Mesendoderm (in vitro differentiated cells): Measurements from ENCODE around the gene DSCAML1.

Source experiments
- DNase-seq: peaks from one replicate; pipeline ENCODE4 v3.0.0; 2013
- H2AK5ac ChIP-seq: 2 replicates; pipeline ENCODE4 v1.6.1; 2013; ENCODE audit warnings: low read length, inconsistent platforms
- H2BK120ac ChIP-seq: 2 replicates; pipeline ENCODE4 v1.6.1; 2013; ENCODE audit warnings: low read depth, mild to moderate bottlenecking, low read length, moderate library complexity, mixed read lengths
- H2BK15ac ChIP-seq: replicated peaks from 2 replicates; pipeline ENCODE4 v1.6.1; 2013; ENCODE audit warnings: low read depth, mild to moderate bottlenecking, moderate library complexity
- H2BK5ac ChIP-seq: 2 replicates; pipeline ENCODE4 v1.6.1; 2013; ENCODE audit warnings: low read length, inconsistent platforms
- H3K18ac ChIP-seq: 2 replicates; pipeline ENCODE4 v1.6.1; 2013; ENCODE audit warnings: mild to moderate bottlenecking, low read length, mixed read lengths
- H3K23ac ChIP-seq: one replicate; pipeline ENCODE4 v1.6.1; 2013; ENCODE audit warnings: low read length
- H3K27ac ChIP-seq: 2 replicates; pipeline ENCODE4 v1.5.1; 2013; ENCODE audit warnings: low read depth, mild to moderate bottlenecking, inconsistent platforms, low read length, moderate library complexity
- H3K27me3 ChIP-seq: 2 replicates; pipeline ENCODE4 v1.6.1; 2013; ENCODE audit warnings: low read length, control low read depth, mild to moderate bottlenecking, inconsistent platforms; ENCODE audit not compliant: insufficient read depth, poor library complexity
- H3K36me3 ChIP-seq: 2 replicates; pipeline ENCODE4 v1.6.1; 2013; ENCODE audit warnings: low read length, inconsistent platforms; ENCODE audit not compliant: control insufficient read depth, insufficient read depth
- H3K4ac ChIP-seq: one replicate; pipeline ENCODE4 v1.6.1; 2013; ENCODE audit warnings: low read depth, mild to moderate bottlenecking, low read length, moderate library complexity
- H3K4me1 ChIP-seq: 2 replicates; pipeline ENCODE4 v1.6.1; 2013; ENCODE audit warnings: low read depth, low read length, inconsistent platforms; ENCODE audit not compliant: control insufficient read depth
- H3K4me2 ChIP-seq: 2 replicates; pipeline ENCODE4 v1.6.1; 2013; ENCODE audit warnings: low read length
- H3K4me3 ChIP-seq: 2 replicates; pipeline ENCODE4 v1.5.1; 2013; ENCODE audit warnings: mild to moderate bottlenecking, low read length
- H3K56ac ChIP-seq: one replicate; pipeline ENCODE4 v1.6.1; 2013; ENCODE audit warnings: low read length
- H3K79me1 ChIP-seq: 2 replicates; pipeline ENCODE4 v1.6.1; 2013; ENCODE audit warnings: low read length, inconsistent platforms
- H3K79me2 ChIP-seq: 2 replicates; pipeline ENCODE4 v1.6.1; 2013; ENCODE audit warnings: mild to moderate bottlenecking, low read length; ENCODE audit not compliant: control insufficient read depth, insufficient read depth
- H3K9ac ChIP-seq: 2 replicates; pipeline ENCODE4 v1.6.1; 2013; ENCODE audit warnings: low read length, inconsistent platforms
- H4K5ac ChIP-seq: one replicate; pipeline ENCODE4 v1.6.1; 2013; ENCODE audit warnings: low read length
- H4K8ac ChIP-seq: one replicate; pipeline ENCODE4 v1.6.1; 2013; ENCODE audit warnings: low read depth, mild to moderate bottlenecking, control low read depth, low read length, moderate library complexity
- WGBS: extraction: QIAGEN DNeasy Blood & Tissue Kit; methylation state at CpG from one replicate; pipeline ENCODE4 v1.1.7; 2013; ENCODE audit warnings: low lambda C conversion rate, missing lambda C conversion rate; ENCODE audit not compliant: insufficient coverage; ENCODE audit errors: extremely low coverage; 5-methylcytosine and 5-hydroxymethylcytosine counted together

DSCAML1 gene

DNA sequence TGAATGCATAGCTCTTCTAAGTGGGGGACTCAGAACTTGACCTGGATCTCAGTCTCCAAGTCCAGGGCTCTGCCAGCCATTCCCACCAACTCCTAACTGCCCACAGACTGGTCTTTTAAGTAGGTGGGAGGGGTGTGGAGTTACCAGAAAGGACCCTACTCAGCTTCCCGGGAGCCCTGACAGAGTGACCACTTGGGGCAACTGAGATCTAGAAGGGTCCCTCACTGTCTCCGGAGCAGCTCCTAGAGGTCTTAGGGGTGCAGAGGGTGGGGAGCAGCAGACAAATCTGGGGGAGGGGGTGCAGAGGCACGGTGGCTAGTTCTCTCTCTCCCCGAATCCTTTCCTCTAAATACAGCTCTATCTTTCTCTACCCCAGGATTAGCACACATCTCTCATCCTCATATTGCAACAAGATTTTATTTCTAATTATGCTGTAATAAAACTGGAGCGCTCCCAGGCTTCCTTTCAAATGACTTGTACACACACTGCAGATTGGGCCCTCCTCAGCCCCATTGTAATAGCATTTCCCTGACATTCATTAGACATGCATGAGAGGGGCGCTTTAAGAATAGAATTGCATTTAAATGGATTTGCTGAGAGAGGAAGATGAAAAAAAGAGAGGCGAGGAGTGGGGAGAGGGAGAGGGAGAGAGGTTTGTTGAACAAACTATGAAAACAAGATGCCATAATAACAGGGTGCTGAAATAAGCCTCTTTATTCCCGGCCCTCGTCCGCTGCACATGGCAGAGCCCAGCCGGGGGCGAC lies 250.4 kb downstream of the DSCAML1 start:
- no peak for DNase-seq
- no peak overlapping the region for H3K4me2 ChIP-seq
- H3K4me3 ChIP-seq: no peak overlapping the region

DNA sequence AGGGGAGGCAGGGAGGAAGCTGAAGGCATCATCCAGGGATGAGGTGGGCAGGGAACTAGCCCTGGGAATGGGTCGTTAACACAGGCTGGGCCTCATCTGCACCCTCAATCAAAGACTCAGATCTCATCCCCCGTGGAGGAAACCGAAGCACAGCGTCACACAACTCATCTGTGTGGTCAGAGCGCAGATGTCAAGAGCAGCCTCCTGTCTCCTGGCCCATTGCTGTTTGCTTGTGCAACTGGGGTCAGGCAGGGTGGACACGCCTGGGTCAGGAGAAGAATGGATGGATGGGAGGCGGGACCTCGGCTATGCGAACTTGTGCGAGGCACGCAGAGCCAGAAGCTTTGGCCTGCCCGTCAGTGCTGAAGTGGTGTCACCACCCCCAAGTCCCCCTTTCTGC lies 251.3 kb downstream of the DSCAML1 start:
- WGBS: no CpG with 5 or more reads among the region's 12 CpGs
- no peaks in the 10 kb centered on the region for H3K36me3 ChIP-seq
- DNase-seq: no peak
- H3K79me1 ChIP-seq: no peaks in the 10 kb centered on the region
- no peaks in the 10 kb centered on the region for H3K4me1 ChIP-seq
- no peak overlapping the region for H3K23ac ChIP-seq
- H2BK5ac ChIP-seq: no peak overlapping the region
- H3K4ac ChIP-seq: no peak overlapping the region
- H3K4me2 ChIP-seq: no peak overlapping the region
- no peaks in the 10 kb centered on the region for H3K79me2 ChIP-seq
- no peaks in the 10 kb centered on the region for H3K27me3 ChIP-seq
- H4K5ac ChIP-seq: no peak overlapping the region
- no peak overlapping the region for H3K4me3 ChIP-seq
- H4K8ac ChIP-seq: no peak overlapping the region
- H3K56ac ChIP-seq: no peak overlapping the region
- H3K9ac ChIP-seq: no peak overlapping the region
- H3K27ac ChIP-seq: no peak overlapping the region
- no peak overlapping the region for H3K18ac ChIP-seq
- no peak overlapping the region for H2AK5ac ChIP-seq
- H2BK120ac ChIP-seq: no peak overlapping the region
- H2BK15ac ChIP-seq: no peak overlapping the region

More for the DNA sequence above, 250.4 kb downstream of the DSCAML1 start:
- no CpG with 5 or more reads among the region's 12 CpGs for WGBS
- Histone ChIP-seq H3K27ac (no peak overlapping the region), H3K4ac (no peak overlapping the region), H3K23ac (no peak overlapping the region), H4K5ac (no peak overlapping the region), H2BK5ac (no peak overlapping the region), H3K9ac (no peak overlapping the region), H3K18ac (no peak overlapping the region), H3K27me3 (no peaks in the 10 kb centered on the region), H3K36me3 (no peaks in the 10 kb centered on the region), H4K8ac (no peak overlapping the region), H3K79me2 (no peaks in the 10 kb centered on the region), H3K79me1 (no peaks in the 10 kb centered on the region), H2BK15ac (no peak overlapping the region), H2AK5ac (no peak overlapping the region), H3K56ac (no peak overlapping the region), H3K4me1 (no peaks in the 10 kb centered on the region), H2BK120ac (no peak overlapping the region)

DNA sequence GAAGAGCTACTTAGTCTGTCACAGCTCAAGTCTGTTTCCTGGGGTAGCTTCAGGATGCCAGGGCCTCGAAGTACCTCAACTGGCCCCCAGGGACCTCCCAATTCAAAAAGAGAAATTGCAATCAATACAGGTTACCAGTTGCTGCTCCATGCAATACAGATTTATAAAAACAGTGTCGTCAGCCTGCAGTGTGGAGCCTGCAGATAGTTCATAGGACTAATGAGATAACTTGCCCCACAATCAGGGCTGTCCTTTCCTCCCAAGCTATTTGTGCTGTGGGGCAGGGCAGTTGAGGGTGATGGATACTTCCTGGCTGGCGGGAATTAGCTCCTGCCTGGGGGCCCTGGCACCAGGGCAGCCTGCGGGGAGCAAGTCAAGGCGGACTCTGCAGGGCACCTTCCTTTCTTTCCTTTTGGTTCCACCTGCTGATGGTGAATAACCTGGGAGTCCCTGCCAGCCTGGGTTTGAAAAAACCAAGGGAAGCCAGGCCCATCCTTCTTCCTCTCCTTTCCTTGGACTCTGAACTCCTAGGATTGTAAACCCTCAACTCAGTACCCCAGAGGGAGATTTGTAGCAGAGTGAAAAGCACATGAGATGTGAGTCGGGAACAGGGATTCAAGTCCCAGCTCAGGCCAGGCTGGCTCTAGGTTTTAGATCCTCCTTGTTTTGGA lies 252.8 kb downstream of the DSCAML1 start:
- Histone ChIP-seq H3K4ac (no peak overlapping the region), H3K18ac (no peak overlapping the region), H4K5ac (no peak overlapping the region), H3K4me2 (no peak overlapping the region), H4K8ac (no peak overlapping the region), H3K79me1 (no peaks in the 10 kb centered on the region), H3K9ac (no peak overlapping the region), H3K4me1 (no peaks in the 10 kb centered on the region), H3K79me2 (no peaks in the 10 kb centered on the region), H2BK15ac (no peak overlapping the region), H2AK5ac (no peak overlapping the region), H2BK5ac (no peak overlapping the region), H3K56ac (no peak overlapping the region), H3K23ac (no peak overlapping the region), H3K4me3 (no peak overlapping the region), H2BK120ac (no peak overlapping the region), H3K27ac (no peak overlapping the region), H3K36me3 (no peaks in the 10 kb centered on the region), H3K27me3 (no peaks in the 10 kb centered on the region)
- no CpG with 5 or more reads among the region's 6 CpGs for WGBS
- DNase-seq: no peak

DNA sequence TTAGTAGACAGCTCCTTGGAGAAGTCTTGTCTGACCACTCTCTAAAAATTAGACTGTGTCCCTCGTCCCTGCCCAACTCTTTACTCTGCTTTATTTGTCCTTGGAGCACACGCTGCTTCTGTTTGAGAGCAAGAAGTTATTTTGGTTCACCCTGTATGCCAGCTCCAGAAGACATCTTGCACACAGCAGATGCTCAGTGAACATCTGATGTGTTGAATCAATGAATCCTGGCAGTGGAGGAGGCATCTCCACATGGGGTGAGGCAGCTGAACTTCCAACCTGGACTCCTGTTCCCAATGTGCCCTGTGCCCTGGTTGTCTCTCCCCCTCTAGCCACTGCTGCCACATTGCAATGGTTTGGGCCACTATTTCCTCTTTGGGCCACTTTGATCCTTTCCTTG lies 255.8 kb downstream of the DSCAML1 start:
- Histone ChIP-seq H3K4me3 (no peak overlapping the region), H3K4ac (no peak overlapping the region), H3K56ac (no peak overlapping the region), H3K9ac (no peak overlapping the region), H3K36me3 (no peaks in the 10 kb centered on the region), H2AK5ac (no peak overlapping the region), H3K79me1 (no peaks in the 10 kb centered on the region), H3K18ac (no peak overlapping the region), H3K4me1 (no peaks in the 10 kb centered on the region), H2BK15ac (no peak overlapping the region), H3K4me2 (no peak overlapping the region), H2BK120ac (no peak overlapping the region), H3K79me2 (no peaks in the 10 kb centered on the region), H4K8ac (no peak overlapping the region), H3K23ac (no peak overlapping the region), H4K5ac (no peak overlapping the region), H3K27ac (no peak overlapping the region), H3K27me3 (no peaks in the 10 kb centered on the region), H2BK5ac (no peak overlapping the region)
- DNase-seq: no peak
- no CpG with 5 or more reads among the region's 2 CpGs for WGBS

DNA sequence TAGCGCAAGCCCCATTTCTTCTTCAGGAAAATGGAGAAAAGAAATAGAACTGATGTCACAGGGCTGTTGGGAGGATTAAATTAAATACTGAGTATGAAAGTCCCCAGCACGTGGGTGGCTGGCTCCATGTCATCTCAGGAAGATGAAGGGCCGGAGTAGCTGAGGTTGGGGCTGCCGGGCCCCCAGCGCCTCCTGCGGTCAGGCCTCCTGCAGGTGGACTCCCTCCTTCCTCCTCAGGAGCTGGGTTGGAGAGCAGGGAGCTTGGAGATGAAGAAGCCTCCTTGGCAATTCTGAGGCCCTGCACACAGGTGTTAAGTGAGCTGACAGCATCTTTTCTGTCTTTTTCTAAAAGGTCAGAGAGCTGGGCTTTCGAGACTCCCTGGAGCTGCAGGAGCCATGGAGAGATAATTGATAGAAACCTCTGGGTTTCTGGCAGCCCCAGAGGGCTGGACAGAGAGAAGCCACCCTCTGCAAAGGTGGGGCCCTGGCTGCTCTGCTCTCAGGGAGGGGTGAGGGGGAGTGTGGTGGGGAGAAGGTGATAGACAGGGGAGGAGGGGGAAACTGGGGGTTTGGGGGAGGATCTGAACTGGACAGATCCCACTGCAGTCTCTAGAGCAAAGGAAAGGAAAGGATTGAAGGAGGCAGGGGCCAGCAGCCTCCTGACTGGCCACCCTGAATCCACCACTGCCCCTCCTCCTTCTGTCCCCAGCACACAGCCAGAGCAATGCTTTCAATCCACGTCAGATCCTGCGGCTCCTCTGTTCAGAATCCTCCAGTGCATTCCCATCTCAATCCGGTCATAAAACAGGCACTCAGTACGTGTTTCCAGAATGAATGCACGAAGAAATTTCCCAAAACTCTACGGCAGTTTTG lies 258.5 kb downstream of the DSCAML1 start:
- Histone ChIP-seq H3K4me3 (no peak overlapping the region), H4K8ac (no peak overlapping the region), H4K5ac (no peak overlapping the region), H3K27ac (no peak overlapping the region), H3K23ac (no peak overlapping the region), H2BK120ac (no peak overlapping the region), H2BK15ac (no peak overlapping the region), H3K27me3 (no peaks in the 10 kb centered on the region), H2AK5ac (no peak overlapping the region), H3K36me3 (no peaks in the 10 kb centered on the region), H3K79me1 (no peaks in the 10 kb centered on the region), H3K79me2 (no peaks in the 10 kb centered on the region), H3K4me2 (no peak overlapping the region), H2BK5ac (no peak overlapping the region), H3K56ac (no peak overlapping the region), H3K4me1 (no peaks in the 10 kb centered on the region), H3K4ac (no peak overlapping the region), H3K18ac (no peak overlapping the region), H3K9ac (no peak overlapping the region)
- WGBS: no CpG with 5 or more reads among the region's 13 CpGs
- DNase-seq: no peak
